Activated naive CD4-positive, alpha-beta T cell (primary cell): Measurements from ENCODE around the gene BCL7B.
"Not testable (repeated sequence)": the region's sequence is repeated elsewhere in the genome, so short reads cannot be mapped to it uniquely, and the experiment has no call there.

Source experiments
- DNase-seq, 4 experiments: peaks; one replicate each; lab custom pipeline; 2025; lab: John Stamatoyannopoulos, UW

The BCL7B gene

GRCh38 chr7:73495507-73495906 lies 62.0 kb downstream of the BCL7B start:
- DNase-seq = not testable (repeated sequence)

GRCh38 chr7:73489976-73490375 lies 67.5 kb downstream of the BCL7B start:
- DNase-seq = no peak

GRCh38 chr7:73487486-73487885 lies 70.0 kb downstream of the BCL7B start:
- DNase-seq = no peak
